Measurements from ENCODE around the gene NIPAL1.

- TF ChIP-seq CTCF (IDR thresholded peaks at IDR 0.05) (no peak), POLR2A (IDR thresholded peaks at IDR 0.05) (no peak)
These were observed 20.5 kb downstream of the NIPAL1 start for GRCh38 chr4:48037117-48037462.

Measured in body of pancreas (tissue), 4 donors.